ENCODE data around the gene JMJD6. TPM values are rescaled to one million over a fixed set of nuclear protein-coding genes. Genes with fewer than 3 reads are reported as not detected.
"Not testable (repeated sequence)": the region's sequence is repeated elsewhere in the genome, so short reads cannot be mapped to it uniquely, and the experiment has no call there.

Gene JMJD6
- polyA plus RNA-seq, 1 donor, result 22.8 TPM

- no peak for DNase-seq (ENCODE audit: low read depth)
These were observed 10.1 kb downstream of the JMJD6 start for GRCh38 chr17:76716146-76716838.

GRCh38 chr17:76715496-76715830 is 10.9 kb downstream of the JMJD6 start:
- no peak for DNase-seq (ENCODE audit: low read depth)

GRCh38 chr17:76714822-76715495 is 11.4 kb downstream of the JMJD6 start:
- no peak for DNase-seq (ENCODE audit: low read depth)

GRCh38 chr17:76714336-76714735 is 12.1 kb downstream of the JMJD6 start:
- no peak for DNase-seq (ENCODE audit: low read depth)

GRCh38 chr17:76713765-76714164 is 12.6 kb downstream of the JMJD6 start:
- DNase-seq (ENCODE audit: low read depth), result no peak

- DNase-seq (ENCODE audit: low read depth), result not testable (repeated sequence)
These were observed 14.1 kb downstream of the JMJD6 start for GRCh38 chr17:76712321-76712720.

- no peak for DNase-seq (ENCODE audit: low read depth)
These were observed 15.4 kb downstream of the JMJD6 start, which contains the start of gene MXRA7 for GRCh38 chr17:76710863-76711611. Gene MXRA7 (minus strand): TSS chr17:76710965. CDS start chr17:76710946, 19 bp downstream.

- not testable (repeated sequence) for DNase-seq (ENCODE audit: low read depth)
These were observed 16.2 kb downstream of the JMJD6 start for GRCh38 chr17:76709951-76710862.

- no peak for DNase-seq (ENCODE audit: low read depth)
These were observed 17.1 kb downstream of the JMJD6 start for GRCh38 chr17:76709077-76709950.

- no peak for DNase-seq (ENCODE audit: low read depth)
These were observed 18.2 kb downstream of the JMJD6 start for GRCh38 chr17:76707985-76708807.

GRCh38 chr17:76706817-76707216 is 19.6 kb downstream of the JMJD6 start:
- no peak for DNase-seq (ENCODE audit: low read depth)

GRCh38 chr17:76704805-76705204 is 21.6 kb downstream of the JMJD6 start:
- DNase-seq (ENCODE audit: low read depth), result no peak

- DNase-seq (ENCODE audit: low read depth), result no peak
These were observed 23.3 kb downstream of the JMJD6 start for GRCh38 chr17:76702941-76703637.

- no peak for DNase-seq (ENCODE audit: low read depth)
These were observed 24.3 kb downstream of the JMJD6 start for GRCh38 chr17:76702076-76702475.

- DNase-seq (ENCODE audit: low read depth), result no peak
These were observed 24.9 kb downstream of the JMJD6 start for GRCh38 chr17:76701471-76701967.

GRCh38 chr17:76700617-76701470 is 25.6 kb downstream of the JMJD6 start:
- no peak for DNase-seq (ENCODE audit: low read depth)

- DNase-seq (ENCODE audit: low read depth), result no peak
These were observed 26.2 kb downstream of the JMJD6 start for GRCh38 chr17:76700270-76700616.

- not testable (repeated sequence) for DNase-seq (ENCODE audit: low read depth)
These were observed 27.9 kb downstream of the JMJD6 start for GRCh38 chr17:76698466-76698977.
